IPS-18a (cell line): ENCODE measurements around the gene IPO4.

Source experiments
- H3K27ac ChIP-seq: one replicate; pipeline ENCODE4 v1.5.1; 2013; ENCODE audit warnings: low read length
- H3K27me3 ChIP-seq: one replicate; pipeline ENCODE4 v1.6.1; 2013; ENCODE audit warnings: mild to moderate bottlenecking, low read length; ENCODE audit not compliant: control insufficient read depth, insufficient read depth
- H3K36me3 ChIP-seq: one replicate; pipeline ENCODE4 v1.6.1; 2013; ENCODE audit warnings: low read depth, low read length; ENCODE audit not compliant: control insufficient read depth
- H3K4me1 ChIP-seq: one replicate; pipeline ENCODE4 v1.6.1; 2013; ENCODE audit warnings: low read depth, low read length; ENCODE audit not compliant: control insufficient read depth
- H3K4me3 ChIP-seq: one replicate; pipeline ENCODE4 v1.5.1; 2013; ENCODE audit warnings: low read length
- H3K9ac ChIP-seq: one replicate; pipeline ENCODE4 v1.6.1; 2013; ENCODE audit warnings: mild to moderate bottlenecking, low read length, moderate library complexity
- H3K9me3 ChIP-seq: one replicate; pipeline ENCODE4 v1.6.1; 2013; ENCODE audit warnings: low read depth, low read length; ENCODE audit not compliant: control insufficient read depth

IPO4 gene

GRCh38 chr14:24160499-24160849, 28.1 kb downstream of the IPO4 start:
- no peaks in the 10 kb centered on the region for H3K27me3 ChIP-seq
- peaks cover 44% of the 10 kb centered on the region for H3K36me3 ChIP-seq
- no peaks in the 10 kb centered on the region for H3K9me3 ChIP-seq
- no peak overlapping the region for H3K27ac ChIP-seq
- no peak overlapping the region for H3K4me3 ChIP-seq
- no peak overlapping the region for H3K9ac ChIP-seq
- peaks cover 6% of the 10 kb centered on the region for H3K4me1 ChIP-seq

- H3K4me1 ChIP-seq, result peaks cover 6% of the 10 kb centered on the region
- H3K36me3 ChIP-seq, result peaks cover 45% of the 10 kb centered on the region
- H3K4me3 ChIP-seq, result no peak overlapping the region
- no peak overlapping the region for H3K27ac ChIP-seq
- no peaks in the 10 kb centered on the region for H3K27me3 ChIP-seq
- H3K9me3 ChIP-seq, result no peaks in the 10 kb centered on the region
- no peak overlapping the region for H3K9ac ChIP-seq
These were observed 28.7 kb downstream of the IPO4 start for GRCh38 chr14:24159777-24160498.

- H3K36me3 ChIP-seq, result peaks cover 50% of the 10 kb centered on the region
- H3K27me3 ChIP-seq, result no peaks in the 10 kb centered on the region
- H3K9ac ChIP-seq, result no peak overlapping the region
- H3K4me1 ChIP-seq, result peaks cover 6% of the 10 kb centered on the region
- no peak overlapping the region for H3K4me3 ChIP-seq
- no peak overlapping the region for H3K27ac ChIP-seq
- no peaks in the 10 kb centered on the region for H3K9me3 ChIP-seq
These were observed 31.3 kb downstream of the IPO4 start for GRCh38 chr14:24157331-24157730.

GRCh38 chr14:24156840-24157239, 31.8 kb downstream of the IPO4 start:
- Histone ChIP-seq H3K27ac (no peak overlapping the region), H3K4me1 (peaks cover 6% of the 10 kb centered on the region), H3K9me3 (no peaks in the 10 kb centered on the region), H3K4me3 (no peak overlapping the region), H3K27me3 (no peaks in the 10 kb centered on the region), H3K36me3 (peaks cover 53% of the 10 kb centered on the region), H3K9ac (no peak overlapping the region)

- no peak overlapping the region for H3K9ac ChIP-seq
- H3K4me3 ChIP-seq, result no peak overlapping the region
- H3K27ac ChIP-seq, result no peak overlapping the region
- H3K4me1 ChIP-seq, result no peaks in the 10 kb centered on the region
- no peaks in the 10 kb centered on the region for H3K27me3 ChIP-seq
- H3K9me3 ChIP-seq, result no peaks in the 10 kb centered on the region
- H3K36me3 ChIP-seq, result peaks cover 63% of the 10 kb centered on the region
These were observed 33.5 kb downstream of the IPO4 start for GRCh38 chr14:24155100-24155499.

GRCh38 chr14:24151404-24152080, 37.1 kb downstream of the IPO4 start:
- Histone ChIP-seq H3K36me3 (peaks cover 51% of the 10 kb centered on the region), H3K9ac (no peak overlapping the region), H3K27ac (no peak overlapping the region), H3K27me3 (no peaks in the 10 kb centered on the region), H3K4me3 (no peak overlapping the region), H3K4me1 (peaks cover 3% of the 10 kb centered on the region), H3K9me3 (no peaks in the 10 kb centered on the region)

GRCh38 chr14:24150993-24151392, 37.6 kb downstream of the IPO4 start:
- Histone ChIP-seq H3K9ac (no peak overlapping the region), H3K36me3 (peaks cover 50% of the 10 kb centered on the region), H3K4me1 (peaks cover 3% of the 10 kb centered on the region), H3K27ac (no peak overlapping the region), H3K9me3 (no peaks in the 10 kb centered on the region), H3K27me3 (no peaks in the 10 kb centered on the region), H3K4me3 (no peak overlapping the region)

- Histone ChIP-seq H3K9ac (no peak overlapping the region), H3K27ac (no peak overlapping the region), H3K9me3 (no peaks in the 10 kb centered on the region), H3K4me3 (no peak overlapping the region), H3K27me3 (no peaks in the 10 kb centered on the region), H3K36me3 (peaks cover 45% of the 10 kb centered on the region), H3K4me1 (peaks cover 6% of the 10 kb centered on the region)
These were observed 38.0 kb downstream of the IPO4 start for GRCh38 chr14:24150567-24150966.

GRCh38 chr14:24150061-24150460, 38.6 kb downstream of the IPO4 start:
- Histone ChIP-seq H3K4me3 (no peak overlapping the region), H3K27me3 (no peaks in the 10 kb centered on the region), H3K9me3 (no peaks in the 10 kb centered on the region), H3K27ac (no peak overlapping the region), H3K9ac (no peak overlapping the region), H3K36me3 (peaks cover 40% of the 10 kb centered on the region), H3K4me1 (peaks cover 8% of the 10 kb centered on the region)

- no peak overlapping the region for H3K27ac ChIP-seq
- peaks cover 8% of the 10 kb centered on the region for H3K4me1 ChIP-seq
- no peak overlapping the region for H3K9ac ChIP-seq
- no peaks in the 10 kb centered on the region for H3K27me3 ChIP-seq
- no peak overlapping the region for H3K4me3 ChIP-seq
- no peaks in the 10 kb centered on the region for H3K9me3 ChIP-seq
- H3K36me3 ChIP-seq, result peaks cover 41% of the 10 kb centered on the region
These were observed 39.2 kb downstream of the IPO4 start for GRCh38 chr14:24149302-24149969.

- H3K4me1 ChIP-seq, result peaks cover 8% of the 10 kb centered on the region
- no peaks in the 10 kb centered on the region for H3K9me3 ChIP-seq
- no peaks in the 10 kb centered on the region for H3K27me3 ChIP-seq
- H3K27ac ChIP-seq, result no peak overlapping the region
- H3K4me3 ChIP-seq, result peak overlapping the region; percentile 97
- H3K9ac ChIP-seq, result peak overlapping the region; percentile 71
- H3K36me3 ChIP-seq, result peaks cover 49% of the 10 kb centered on the region
These were observed 40.7 kb downstream of the IPO4 start for GRCh38 chr14:24147761-24148428.
